Lower leg skin (tissue), 3 donors: ENCODE measurements around the gene CRP.

Source experiments
- CTCF ChIP-seq, 3 donors: fragments of 450-650 bp; IDR thresholded peaks; one replicate each; pipeline ENCODE4 v1.5.1; 2016; ENCODE audit warnings: antibody characterized with exemption in 3 of 3, mild to moderate bottlenecking in 3 of 3, moderate library complexity in 2 of 3
- POLR2A ChIP-seq, 2 donors: fragments of 450-650 bp; IDR thresholded peaks; one replicate each; pipeline ENCODE4 v1.6.1; 2016 to 2017; ENCODE audit warnings: antibody characterized with exemption in 2 of 2, mild to moderate bottlenecking in 1 of 2, moderate library complexity in 1 of 2

- TF ChIP-seq CTCF (IDR thresholded peaks at IDR 0.05): no peak
- TF ChIP-seq POLR2A (IDR thresholded peaks at IDR 0.05): no peak
Observed at GRCh38 chr1:159668739-159669138, 45.6 kb downstream of the CRP start.
